ENCODE data around the gene PGAM2.

PGAM2 gene

DNA sequence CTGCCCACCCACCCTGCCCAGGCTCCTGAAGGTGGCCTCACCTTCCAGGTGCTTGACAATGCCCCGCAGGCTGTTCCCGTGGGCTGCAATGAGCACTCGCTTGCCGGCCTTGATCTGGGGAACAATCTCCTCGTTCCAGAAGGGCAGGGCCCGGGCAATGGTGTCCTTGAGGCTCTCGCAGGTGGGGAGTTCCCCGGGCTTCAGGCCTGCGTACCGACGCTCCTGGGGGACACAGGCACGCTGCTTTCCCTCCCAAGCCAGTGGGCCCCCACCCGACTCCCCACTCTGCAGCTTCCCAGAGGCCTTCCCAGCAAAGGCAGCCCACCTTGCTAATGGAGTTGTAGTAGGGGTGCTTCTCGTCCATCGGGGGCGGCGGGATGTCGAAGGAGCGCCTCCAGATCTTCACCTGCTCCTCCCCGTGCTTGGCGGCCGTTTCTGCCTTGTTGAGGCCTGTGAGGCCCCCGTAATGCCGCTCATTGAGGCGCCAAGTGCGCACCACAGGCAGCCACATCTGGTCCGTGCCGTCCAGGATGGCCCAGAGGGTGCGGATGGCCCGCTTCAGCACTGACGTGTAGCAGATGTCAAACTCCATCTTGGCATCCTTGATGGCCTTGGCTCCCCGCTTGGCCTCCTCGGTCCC lies 456 bp downstream of the PGAM2 start:
- DNase-seq (ENCODE audit: low spot score): no peak

DNA sequence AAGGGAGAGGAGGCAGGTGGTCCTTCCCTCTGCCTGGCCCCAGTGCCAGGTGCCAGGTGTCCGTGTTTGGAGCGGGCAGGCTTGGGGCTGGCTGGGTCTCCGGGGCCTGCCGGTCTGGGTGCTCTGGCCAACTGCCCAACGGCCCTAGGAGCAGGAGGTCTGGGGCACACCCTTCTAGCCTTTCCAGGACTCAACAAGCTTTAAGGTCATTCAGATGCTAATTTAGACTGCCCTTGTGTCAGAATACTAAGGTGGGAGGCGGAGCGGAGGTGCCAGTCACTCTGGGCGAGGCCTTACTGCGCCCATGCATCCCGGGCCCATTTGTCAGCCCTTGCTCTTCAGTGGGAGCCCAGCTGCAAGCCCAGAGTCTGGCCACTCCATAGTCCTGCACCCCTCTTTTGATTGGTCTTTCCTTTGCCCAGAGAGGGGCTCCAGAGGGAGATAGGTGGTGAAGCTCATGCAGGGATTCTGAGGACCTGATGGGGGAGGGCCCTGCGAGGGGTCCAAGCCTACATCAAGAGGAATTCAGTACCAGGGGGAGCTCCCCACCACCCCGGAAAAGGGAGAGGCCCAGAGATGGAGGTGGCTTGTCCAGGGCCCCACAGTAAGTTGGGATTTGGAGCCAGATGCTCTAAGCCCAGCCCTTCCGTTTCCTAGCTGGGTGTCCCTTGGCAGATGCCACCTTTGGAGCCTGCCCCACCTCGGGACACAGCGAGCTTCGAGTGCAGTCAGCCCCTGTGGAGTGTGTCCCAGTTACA lies 1.3 kb downstream of the PGAM2 start:
- no peak for DNase-seq (ENCODE audit: low spot score)

DNA sequence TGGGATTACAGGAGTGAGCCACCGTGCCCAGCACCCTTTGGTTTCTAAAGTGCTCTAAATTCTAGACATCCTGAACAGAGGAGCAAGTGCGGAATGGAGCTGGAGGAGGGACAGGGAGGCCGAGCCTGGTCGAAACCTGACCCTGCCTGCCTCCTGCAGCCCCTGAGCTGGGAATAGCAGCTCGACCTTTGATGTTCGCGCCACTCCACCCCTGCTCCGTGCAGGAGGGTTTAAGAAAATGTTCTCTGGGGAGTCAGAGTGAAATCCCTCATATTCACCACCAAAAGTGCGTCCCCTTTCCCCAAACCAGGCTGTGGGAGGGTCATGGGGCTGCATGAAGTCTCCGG lies 1.8 kb downstream of the PGAM2 start:
- DNase-seq (ENCODE audit: low spot score): no peak

DNA sequence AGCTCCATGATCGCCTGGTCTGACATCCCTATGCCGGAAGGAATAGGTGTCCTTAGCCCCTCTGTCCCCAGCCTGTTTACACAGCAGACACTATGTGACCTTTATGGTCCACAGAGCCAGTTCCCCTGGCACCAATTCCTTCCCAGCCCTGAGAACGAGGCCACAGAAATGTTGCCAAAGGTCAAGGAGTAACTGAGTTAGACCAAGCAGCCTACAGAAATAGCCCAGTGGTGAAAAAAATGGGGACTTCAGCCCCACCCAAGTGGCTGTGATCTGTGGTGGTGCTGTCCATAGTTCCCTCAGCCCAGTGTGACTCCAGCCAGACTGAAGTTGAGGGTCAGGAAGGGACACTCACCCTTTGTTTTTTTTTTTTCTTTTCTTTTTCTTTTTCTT lies 2.5 kb downstream of the PGAM2 start:
- no peak for DNase-seq (ENCODE audit: low spot score)

DNA sequence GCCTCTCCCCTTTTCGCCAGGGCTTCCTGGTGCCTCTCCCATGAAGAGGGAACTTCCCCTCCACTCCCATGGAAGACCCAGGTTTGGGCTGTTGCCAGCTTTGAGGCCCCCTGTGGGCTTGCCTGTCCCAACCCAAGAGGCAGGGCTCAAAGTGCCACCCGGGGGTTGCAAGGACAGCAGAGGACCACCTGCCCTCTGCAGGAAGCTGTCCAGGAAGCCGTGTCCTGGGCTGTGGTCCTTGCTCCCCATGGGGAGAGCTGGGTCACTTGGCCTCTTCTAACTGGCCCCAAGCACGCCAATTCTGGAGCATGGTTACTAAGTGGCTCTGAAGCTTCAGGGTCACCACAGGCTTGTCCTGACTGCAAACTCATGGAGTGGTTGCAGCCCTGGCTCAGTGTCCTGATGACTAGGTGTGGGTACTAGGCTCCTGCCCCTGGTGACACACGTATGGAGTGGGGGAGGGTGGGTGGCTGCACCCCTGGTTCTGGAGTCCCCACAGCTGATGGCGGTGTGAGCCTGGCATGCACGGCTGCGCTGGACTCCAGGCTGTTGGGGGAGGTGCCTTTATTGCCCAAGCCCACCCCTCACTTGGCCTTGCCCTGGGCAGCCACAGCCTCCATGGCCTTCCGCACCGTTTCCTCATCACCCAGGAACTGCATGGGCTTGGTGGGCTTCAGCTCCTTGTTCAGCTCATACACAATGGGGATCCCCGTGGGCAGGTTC lies 3.0 kb downstream of the PGAM2 start:
- DNase-seq (ENCODE audit: low spot score): no peak

DNA sequence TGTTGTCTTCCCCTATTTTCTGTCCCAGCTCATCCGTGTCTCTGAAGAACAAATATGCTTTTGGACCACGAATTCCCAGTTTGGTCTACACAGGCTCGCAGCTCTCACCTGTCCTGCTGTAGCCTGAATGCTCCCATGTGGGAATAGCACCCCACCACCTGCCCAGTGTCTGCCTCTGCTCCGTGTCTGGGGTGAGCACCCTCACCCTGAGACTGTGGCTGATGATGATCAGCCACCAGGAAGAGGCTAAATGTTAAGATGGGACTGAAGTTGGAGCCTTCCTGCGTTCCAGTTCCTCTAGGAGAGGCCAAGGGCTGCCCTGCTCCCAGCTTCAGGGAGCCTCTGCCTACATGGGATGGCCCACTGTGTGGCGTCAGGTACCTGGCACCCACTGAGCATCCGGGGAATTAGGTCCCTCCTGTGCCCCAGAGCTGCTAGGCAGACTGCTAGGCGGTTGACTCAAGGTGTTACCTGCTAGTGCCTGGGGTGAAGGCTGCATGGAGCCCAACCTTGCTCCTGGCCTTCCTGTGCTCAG lies 3.7 kb downstream of the PGAM2 start:
- DNase-seq (ENCODE audit: low spot score): no peak

DNA sequence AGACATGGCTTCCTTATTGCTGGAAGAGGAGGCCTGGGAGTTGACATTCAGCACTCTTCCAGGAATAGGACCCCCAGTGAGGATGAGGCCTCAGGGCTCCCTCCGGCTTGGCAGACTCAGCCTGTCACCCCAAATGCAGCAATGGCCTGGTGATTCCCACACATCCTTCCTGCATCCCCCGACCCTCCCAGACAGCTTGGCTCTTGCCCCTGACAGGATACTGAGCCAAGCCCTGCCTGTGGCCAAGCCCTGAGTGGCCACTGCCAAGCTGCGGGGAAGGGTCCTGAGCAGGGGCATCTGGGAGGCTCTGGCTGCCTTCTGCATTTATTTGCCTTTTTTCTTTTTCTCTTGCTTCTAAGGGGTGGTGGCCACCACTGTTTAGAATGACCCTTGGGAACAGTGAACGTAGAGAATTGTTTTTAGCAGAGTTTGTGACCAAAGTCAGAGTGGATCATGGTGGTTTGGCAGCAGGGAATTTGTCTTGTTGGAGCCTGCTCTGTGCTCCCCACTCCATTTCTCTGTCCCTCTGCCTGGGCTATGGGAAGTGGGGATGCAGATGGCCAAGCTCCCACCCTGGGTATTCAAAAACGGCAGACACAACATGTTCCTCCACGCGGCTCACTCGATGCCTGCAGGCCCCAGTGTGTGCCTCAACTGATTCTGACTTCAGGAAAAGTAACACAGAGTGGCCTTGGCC lies 4.3 kb downstream of the PGAM2 start:
- no peak for DNase-seq (ENCODE audit: low spot score)

DNA sequence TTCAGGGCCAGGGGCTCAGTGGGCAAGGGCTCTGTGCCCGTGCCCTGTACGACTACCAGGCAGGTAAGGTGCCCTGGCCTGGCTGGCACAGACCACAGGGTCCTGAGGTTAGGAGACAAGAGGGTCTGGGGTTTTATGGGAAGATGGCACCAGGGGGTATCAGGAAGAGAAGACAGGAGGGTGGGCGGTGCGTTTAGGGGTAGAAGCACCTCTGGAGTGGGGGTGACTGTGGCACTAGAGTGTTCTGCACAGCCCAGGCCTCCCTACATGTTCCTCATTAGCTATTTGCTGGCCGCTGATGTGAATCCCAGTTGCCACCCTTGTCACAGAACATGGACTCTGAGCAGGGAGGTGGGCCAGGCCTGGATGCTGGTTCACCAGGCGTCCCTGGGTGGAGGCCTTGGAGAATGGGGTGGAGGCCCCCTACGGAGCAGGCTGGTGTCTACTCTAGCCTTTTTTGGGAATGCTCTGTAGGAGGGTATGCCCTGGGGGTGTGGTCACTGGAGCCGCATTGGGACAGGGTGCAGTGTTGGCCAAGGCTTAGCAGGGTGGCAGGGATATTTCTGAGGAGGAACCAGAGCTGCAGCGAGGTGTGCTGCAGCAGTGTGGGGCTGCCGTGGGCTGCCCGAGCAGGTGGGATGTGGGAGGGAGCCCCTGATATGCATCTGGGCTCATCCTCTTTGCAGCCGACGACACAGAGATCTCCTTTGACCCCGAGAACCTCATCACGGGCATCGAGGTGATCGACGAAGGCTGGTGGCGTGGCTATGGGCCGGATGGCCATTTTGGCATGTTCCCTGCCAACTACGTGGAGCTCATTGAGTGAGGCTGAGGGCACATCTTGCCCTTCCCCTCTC lies 5.0 kb downstream of the PGAM2 start:
- DNase-seq (ENCODE audit: low spot score): no peak

DNA sequence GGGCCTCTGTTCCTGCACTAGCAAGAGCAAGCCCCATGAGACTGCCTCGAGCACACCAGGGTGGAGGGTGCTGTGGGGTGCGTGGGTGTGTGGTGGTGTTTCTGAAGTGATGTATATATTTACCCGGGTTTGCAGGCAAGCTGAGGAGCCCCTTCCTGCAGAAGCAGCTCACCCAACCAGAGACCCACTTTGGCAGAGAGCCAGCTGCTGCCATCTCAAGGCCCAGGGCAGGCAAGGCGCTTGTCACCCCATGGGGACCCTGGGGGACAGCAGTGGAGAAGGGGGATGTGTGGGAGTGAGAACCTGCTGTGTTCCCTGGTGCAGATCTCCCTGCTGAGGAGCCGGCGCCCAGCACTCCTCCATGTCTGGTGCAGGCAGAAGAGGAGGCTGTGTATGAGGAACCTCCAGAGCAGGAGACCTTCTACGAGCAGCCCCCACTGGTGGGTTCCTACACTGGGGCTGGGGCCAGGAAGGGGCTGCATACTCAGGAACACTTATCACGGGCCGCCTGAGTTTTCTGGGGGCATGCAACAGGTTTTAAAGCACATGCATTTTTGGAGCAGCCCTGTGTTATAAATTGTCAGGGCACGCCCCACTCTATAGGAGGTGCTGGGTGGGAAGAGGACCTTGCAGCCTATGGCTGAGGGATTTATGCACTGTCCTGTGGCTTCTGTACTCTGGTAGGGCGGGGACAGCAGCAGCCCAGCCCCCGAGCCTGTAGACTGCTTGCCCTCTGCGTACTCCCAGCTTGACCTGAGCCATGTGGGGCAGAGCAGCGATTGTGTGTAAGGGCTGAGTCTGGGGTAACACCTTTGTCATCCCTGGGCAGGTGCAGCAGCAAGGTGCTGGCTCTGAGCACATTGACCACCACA lies 5.9 kb downstream of the PGAM2 start:
- DNase-seq (ENCODE audit: low spot score): no peak

DNA sequence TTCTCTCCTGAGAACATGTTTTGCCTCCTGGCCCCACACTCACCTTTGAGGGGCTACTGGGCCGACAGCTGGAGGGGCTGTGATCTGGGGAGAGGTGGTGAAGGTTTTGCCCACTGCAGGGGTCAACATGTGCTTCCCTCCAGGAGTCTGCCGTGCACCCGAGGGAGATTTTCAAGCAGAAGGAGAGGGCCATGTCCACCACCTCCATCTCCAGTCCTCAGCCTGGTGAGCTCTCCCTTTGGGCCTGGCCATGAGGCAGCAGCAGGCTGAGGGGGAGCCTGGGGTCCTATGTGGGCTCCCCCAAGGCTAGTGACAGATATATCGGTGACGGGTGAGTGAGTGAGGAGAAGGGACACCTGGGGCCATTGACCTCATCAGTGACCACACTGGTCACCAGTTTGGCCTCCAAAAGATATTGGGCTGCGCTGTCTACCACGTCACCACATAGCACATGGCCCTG lies 6.6 kb downstream of the PGAM2 start:
- DNase-seq (ENCODE audit: low spot score): no peak

DNA sequence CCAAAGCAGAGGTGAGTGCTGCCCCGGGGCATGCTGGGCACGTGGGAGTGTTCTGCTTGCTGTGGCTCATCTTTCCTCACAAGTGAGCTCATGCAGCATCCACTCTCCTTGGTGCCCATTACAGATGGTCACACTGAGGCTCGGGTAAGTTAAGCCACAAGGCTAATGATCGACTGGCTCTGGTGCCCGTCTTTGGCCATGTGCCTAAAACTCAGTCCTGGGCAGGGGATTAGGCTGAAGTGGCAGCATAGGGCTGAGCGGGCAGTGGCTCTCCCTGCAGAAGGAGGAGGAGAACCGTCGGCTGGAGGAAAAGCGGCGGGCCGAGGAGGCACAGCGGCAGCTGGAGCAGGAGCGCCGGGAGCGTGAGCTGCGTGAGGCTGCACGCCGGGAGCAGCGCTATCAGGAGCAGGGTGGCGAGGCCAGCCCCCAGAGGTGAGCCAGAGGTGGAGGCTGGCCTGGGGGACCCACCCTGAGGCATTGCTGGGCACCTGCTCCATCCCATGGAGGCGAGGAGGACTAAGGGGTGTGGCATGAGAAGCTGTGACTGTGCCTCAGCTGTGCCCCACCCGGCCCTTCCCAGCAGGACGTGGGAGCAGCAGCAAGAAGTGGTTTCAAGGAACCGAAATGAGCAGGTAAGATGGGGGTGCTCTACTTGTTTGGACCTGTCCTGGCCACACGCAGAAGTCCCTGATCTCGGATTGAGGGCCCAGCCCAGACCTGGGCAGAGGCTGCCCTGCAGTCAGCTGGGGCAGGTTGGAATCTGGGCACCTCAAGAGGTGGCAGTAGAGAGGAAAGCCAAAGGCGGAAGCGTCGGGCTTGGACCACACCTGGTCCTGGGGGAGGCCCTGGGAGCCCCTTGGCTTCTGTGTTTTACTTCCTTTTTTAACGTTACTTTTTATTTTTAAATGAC lies 7.3 kb downstream of the PGAM2 start:
- DNase-seq (ENCODE audit: low spot score): no peak

DNA sequence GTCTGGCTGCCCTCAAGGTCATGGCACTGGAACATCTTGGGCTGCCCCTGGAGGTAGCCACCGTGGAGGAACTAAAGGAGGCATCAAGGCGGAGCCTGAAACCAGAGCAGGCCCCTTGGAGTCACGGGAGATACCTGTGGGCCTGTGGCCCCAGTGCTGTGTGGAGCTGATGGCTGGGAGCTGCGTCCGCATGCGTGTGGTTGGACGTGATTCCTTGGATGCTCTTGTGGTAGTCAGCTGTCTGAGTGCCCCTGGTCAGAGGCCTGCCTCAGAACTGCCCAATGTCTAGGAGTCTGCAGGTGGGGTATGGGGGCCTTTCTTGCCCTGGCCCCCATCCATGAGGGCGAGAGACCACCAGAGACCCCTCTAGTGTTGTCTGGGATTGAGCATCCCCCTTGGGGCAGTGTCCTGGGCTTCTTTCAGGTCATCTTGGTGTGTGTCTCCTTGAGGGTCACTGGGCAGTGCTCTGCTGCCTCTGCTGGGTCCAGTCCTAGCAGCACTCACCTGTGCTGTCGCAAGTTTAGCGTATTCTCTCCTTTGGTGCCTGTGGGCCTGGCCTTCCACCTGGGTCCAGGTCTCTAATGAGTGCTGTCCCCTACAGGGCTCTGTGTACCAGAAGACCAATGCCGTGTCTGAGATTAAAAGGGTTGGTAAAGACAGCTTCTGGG lies 8.1 kb downstream of the PGAM2 start:
- no peak for DNase-seq (ENCODE audit: low spot score)

DNA sequence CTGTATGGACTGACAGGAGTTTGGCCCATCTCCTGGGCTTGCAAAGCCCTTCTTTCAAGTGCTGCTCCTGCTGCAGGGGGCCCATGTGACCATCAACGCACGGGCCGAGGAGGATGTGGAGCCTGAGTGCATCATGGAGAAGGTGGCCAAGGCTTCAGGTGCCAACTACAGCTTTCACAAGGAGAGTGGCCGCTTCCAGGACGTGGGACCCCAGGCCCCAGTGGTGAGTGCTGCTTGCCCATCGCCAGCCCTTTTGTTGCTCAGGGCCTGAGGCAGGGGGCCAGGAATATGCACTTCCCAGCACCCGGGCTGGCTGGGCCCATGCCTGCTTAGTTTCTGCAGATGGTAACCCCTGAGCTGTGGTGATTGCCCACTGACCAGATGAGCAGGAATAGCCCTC lies 8.7 kb downstream of the PGAM2 start:
- DNase-seq (ENCODE audit: low spot score): no peak

DNA sequence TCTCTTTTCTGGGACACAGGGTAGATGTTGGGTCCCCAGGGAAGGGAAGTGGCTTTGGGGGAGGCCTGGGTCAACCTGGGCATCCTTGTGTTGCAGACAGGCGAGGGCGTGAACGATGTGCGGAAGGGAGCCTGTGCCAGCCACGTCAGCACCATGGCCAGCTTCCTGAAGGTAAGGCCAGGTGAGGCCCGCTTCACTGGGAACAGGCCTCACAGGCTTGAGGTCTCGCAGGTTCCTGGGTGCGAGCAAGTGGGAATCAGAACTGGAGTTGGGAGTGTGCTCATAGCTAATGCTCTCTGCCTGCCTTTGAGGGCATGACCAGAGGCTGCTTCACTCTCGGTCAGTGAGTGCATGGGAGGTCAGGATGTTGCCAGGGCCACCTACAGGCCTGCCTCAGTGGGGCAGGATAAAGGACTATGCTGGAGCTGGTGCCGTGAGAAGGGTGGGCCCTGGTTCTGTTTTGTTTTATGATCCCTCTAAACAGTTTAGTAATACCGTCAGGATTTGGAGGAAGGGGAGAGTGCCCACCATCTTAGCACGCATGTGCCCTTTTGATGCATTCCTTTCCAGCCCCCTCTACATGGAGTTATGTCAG lies 12.5 kb downstream of the PGAM2 start:
- DNase-seq (ENCODE audit: low spot score): no peak

DNA sequence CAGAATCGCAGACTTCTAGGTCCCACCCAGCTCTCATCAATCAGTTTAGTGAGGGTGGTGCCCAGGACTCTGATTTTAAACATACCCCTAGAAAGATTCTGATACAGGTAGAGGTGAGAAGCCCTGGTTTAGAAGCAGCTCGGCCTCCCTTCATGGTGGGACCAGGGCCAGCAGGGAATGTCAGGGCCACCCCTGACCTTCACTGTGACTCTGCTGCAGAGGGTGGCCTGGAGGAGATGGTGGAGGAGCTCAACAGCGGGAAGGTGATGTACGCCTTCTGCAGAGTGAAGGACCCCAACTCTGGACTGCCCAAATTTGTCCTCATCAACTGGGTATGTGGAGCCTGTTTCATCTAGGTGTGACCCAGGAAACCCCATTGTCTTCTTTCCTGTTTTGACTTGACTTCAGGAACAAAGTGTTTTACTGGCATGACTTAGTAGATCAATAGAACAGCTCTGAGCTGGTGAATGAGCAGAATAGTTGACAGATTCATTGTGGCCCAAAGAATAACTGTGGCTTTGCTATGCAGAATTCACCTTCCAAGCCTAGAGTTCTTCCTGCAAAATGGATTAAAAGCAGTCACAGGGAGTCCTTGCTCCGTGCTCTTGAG lies 13.7 kb downstream of the PGAM2 start:
- DNase-seq (ENCODE audit: low spot score): no peak

DNA sequence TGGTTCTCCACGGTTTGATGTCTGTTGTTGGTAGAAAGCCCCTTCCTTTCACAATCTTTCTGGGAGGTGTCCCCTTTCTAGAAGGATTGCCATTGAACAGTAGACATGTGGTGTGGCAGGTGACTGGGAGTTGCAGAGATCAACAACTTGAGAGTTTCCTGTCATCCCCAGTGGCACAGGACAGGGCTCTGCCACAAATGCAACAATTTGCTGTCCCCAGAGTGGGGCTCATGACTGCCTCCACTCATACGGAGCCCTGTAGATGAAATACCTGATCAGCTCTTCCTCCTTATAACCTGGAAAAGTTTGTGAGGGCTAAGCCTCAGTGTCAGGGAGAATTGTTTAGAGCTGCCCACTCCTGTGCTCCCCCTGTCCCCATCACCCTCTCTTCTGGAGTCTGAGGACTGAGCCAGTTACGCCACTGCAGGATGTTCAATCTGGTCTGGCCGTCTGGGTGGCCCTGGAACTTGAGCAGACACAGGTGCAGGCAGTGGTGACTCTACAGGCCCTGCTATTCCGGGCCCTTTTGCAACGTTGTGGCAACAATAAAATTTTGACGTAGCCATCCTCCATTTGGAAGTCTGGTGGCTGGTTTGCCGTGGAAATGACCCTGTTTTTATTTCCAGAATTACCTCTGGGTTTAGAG lies 14.3 kb downstream of the PGAM2 start:
- no peak for DNase-seq (ENCODE audit: low spot score)

DNA sequence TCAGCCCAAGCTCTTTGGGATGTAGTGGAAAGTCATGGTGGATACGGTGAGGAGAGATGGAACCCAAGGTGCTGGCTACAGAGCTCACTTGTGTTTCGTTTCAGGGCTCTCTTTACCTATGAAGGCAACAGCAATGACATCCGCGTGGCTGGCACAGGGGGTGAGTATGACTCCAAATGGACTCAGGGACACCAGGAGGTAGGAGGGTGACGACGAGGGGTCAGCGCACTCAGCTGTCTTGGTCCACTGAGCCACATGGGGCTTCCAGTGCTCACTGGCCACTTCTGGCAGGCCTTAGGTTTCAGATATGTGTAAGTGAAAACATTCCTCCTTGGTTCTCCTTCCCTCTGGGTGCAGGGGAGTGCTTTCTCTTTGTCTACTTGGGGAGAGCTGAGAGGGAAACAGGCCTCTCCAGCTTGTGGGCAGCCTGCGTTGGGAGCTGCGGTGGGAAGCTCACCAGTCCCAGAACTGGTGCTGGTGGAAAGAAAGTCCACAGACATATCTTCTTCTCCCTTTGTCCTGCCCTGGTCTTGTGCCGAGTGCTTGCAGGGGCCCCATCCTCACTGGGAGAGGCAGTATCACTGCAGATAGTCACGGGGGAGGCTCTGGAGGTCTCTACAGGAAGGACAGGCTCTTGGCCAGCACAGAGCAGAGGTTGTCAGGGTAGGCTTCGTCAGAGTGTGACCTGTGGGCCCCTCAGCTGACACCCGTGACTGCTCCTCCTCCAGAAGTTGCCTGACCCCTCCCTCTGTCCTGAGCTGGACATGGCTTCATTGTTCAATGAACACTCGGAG lies 15.0 kb downstream of the PGAM2 start:
- DNase-seq (ENCODE audit: low spot score): no peak

All from COLO829 (cell line).